Fibroblast of skin of right quadriceps (primary cell): ENCODE data around the gene UNC5A.

Experiments used
- DNase-seq: peaks from one replicate; pipeline ENCODE4 v3.0.0-alpha.2; 2013

UNC5A gene

DNA sequence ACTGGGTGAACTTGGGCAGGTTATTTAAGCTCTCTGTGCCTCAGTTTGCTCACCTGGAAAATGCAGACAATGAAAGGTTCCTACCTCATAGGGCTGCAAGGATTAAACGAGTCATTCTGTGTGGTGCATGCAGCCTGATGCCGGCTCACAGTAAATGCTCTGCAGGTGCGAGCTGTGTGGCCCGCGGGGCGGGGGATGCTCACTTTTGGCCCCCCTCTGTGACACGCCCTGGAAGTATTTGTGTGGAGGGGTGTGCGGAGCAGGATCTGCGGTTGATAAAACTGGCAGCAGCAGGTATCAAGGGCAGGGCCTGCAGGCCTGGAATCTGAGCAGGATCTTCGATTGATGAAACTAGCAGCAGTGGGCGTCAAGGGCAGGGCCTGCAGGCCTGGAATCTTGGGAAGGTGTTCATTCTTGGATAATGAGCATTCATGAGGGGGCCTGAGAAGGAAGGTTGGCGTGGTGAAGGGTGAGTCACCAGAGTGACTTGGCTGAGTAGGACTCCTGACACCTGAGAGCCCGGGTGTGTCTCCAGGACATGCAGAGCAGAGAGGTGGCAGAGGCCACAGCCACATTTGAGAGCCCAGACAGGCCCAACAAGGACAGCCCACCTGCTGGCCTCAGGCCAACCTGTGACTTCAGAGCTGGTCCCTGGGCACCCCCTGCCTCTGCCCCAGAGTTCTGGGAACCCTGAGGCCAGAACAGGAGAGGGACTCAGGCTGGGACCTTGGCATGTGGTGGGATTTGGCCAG is 11.9 kb downstream of the UNC5A start:
- DNase-seq: no peak

DNA sequence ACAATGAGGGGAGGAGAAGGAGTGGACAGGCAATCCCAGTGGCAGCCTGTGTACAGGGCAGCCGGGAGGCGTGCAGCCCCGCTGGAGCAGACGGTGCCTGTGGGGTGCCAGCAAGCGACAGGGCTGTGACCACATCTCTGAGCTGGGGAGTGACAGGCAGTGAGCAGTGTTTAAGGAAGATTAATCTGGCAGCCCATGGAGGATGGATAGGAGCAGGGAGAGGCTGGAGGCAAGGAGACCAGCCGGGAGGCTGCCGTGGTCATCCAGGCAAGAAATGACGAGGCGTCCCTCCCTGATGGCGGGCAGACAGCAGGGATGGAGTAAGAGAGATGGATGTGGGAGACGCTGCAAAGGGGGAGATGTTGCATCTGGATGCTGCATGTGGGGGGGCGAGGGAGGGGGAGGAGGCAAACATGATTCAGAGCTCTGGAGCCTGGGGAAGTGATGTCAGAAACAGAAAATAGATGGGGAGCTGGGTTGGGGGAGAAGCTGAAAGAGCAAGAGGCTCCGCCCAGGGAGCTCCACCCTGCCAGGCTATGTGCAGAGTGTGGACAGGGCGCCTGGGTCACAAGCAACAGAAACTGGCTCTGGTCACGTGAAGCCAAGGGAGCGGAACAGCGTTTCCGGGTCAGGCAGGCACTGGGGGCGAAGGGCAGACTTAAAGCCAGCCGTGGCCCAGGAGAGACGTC is 12.6 kb downstream of the UNC5A start:
- no peak for DNase-seq

DNA sequence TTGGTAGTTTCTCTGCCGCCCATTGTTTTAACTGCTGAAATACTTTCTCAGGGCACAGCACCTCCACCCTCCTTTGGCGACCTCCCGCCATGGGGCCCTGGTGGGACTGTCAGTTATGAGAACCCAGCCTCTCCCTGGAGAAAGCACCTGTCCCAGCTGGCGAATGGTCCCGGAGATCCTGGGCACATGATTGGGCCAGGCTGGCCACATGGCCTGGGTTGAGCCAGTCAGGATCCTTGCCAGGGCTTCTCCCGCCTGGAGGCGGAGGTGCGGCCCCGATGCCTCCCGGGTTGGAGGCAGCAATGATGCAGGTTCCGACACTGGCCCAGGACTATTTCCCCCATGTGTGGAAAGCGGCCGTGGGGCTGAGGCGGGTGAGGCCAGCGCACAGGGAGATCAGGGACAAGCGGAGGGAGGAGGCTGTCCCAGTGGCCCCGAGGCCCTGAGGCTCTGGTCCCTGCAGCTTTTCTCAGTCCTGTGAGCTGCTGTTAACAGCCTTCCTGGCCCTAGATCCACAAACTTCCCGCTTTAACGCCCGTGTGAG is 13.6 kb downstream of the UNC5A start:
- DNase-seq: no peak

DNA sequence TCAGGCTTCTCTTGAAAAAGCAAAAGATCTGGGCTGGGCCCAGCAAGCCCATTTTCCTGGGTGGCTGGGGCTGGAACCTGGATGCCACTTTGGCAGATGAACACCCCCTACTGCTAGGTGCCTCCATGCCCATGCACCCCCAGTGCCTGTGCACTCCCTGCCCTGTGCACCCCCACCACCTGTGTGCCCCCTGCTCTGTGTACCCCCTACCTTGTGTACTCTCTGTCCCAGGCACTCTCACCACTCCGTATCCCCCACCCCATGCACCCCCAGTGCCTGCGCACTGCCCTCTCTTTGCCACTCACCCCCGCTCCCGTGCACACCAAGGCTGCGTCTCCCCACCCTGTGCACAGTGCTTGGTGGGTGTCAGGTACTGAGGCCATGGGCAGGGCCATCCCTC is 14.2 kb downstream of the UNC5A start:
- no peak for DNase-seq

DNA sequence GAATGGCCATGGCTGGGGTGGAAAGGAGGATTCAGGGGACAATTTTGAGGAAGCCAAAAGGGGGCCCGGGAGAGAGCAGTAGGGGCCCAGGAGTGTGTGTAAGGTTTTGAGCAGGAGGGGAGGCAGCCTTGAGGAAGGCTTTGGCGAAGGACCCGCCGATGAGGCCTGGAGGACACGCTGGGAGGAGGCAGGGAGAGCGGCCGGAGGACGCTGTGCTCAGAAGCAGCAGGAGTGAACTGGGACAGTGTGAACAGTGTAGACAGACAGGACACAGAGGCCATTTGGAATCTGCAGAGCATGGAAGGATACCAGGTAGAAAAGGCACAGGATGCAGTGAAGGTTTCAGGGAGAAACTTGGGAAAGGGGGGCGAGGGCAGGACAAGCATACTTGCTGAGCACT is 14.9 kb downstream of the UNC5A start:
- no peak for DNase-seq

DNA sequence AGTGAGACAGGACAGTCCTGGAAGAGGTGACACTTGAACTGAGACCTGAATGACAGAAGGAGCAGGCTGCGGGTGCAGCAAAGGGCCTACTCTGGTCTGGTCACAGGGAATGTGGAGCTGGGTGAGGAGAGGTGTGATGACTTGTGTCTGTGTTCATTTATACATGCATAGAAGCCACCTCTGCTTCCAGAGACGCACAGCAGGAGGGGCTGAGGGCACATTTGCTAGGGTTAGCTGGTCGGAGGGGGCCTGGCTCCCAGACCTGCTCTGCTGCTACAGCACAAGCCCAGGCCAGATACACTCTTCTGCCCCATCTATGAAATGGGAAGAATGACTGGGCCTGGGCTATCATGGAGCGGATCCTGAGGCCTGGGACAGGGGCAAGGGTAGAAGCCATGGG is 15.6 kb downstream of the UNC5A start:
- no peak for DNase-seq

DNA sequence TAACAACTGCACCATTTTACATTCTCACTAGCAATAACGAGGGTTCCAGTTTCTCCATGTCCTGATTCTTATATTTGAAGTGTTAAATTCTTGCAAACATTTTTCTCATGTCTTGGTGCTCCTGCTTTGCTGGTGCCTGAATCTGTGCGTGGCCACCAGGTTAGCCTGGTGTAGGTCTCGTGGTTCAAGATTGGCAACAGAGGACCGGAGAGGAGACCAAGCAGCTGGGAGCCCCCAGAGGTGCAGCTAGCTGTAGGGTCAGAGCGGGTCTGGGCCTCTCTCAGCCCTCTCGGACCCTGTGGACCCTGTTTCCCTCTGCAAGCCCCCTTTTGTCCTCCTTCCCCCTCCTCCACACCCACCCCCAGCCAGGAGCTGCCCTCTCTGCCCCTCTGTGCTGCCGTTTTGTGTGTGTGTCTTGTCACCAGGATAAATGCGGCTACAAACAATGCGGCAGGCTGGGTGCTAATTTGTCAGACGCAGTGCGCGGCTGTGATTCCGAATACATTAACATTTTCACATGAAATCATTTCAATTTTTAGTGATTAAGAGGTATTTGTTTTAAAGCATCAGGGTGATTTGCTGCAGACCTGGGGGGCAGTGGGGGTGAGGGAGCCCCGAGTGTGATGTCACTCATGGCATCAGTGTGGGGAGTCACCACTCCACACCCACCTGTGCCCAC is 17.5 kb downstream of the UNC5A start:
- no peak for DNase-seq

DNA sequence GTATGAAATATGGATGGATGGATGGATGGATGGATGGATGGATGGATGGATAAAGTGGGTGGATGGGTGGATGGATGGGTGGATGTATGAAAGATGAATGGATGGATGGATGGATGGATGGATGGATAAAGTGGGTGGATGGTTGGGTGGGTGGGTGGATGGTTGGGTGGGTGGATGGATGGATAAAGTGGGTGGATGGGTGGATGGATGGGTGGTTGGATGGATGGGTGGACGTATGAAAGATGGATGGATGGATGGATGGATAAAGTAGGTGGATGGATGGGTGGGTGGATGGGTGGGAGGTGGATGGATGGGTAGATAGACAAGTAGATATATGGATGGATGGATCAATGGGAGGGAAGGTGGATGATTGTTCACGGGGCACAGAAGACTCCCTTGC is 19.0 kb downstream of the UNC5A start:
- DNase-seq: no peak

GRCh38 chr5:176830422-176830994 is 20.1 kb downstream of the UNC5A start:
- no peak for DNase-seq

GRCh38 chr5:176830995-176831423 is 20.6 kb downstream of the UNC5A start:
- no peak for DNase-seq

DNA sequence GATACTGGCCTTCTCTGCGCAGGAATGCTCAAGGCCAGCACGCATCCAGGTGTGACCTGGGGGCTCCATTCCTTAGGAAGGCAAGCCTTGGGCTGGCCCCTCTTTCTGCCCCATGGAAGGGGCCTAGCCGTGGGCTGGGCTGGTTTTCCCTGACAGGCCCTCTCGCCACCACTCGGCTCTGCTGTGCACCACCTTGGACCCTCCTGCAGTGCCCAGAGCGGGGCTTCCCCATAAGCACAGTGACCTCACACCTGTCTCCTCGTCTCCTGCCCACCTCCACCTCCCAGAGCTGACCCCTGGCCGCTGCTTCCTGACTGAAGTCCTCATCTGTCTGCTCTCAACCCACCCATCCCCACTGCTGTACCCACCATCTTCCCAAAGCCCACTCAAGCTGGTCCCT is 21.1 kb downstream of the UNC5A start:
- no peak for DNase-seq

GRCh38 chr5:176832162-176832561 is 21.8 kb downstream of the UNC5A start:
- DNase-seq: no peak

- no peak for DNase-seq
Measured at GRCh38 chr5:176833286-176833685, 22.9 kb downstream of the UNC5A start.

GRCh38 chr5:176835918-176836317 is 25.6 kb downstream of the UNC5A start:
- DNase-seq: no peak

DNA sequence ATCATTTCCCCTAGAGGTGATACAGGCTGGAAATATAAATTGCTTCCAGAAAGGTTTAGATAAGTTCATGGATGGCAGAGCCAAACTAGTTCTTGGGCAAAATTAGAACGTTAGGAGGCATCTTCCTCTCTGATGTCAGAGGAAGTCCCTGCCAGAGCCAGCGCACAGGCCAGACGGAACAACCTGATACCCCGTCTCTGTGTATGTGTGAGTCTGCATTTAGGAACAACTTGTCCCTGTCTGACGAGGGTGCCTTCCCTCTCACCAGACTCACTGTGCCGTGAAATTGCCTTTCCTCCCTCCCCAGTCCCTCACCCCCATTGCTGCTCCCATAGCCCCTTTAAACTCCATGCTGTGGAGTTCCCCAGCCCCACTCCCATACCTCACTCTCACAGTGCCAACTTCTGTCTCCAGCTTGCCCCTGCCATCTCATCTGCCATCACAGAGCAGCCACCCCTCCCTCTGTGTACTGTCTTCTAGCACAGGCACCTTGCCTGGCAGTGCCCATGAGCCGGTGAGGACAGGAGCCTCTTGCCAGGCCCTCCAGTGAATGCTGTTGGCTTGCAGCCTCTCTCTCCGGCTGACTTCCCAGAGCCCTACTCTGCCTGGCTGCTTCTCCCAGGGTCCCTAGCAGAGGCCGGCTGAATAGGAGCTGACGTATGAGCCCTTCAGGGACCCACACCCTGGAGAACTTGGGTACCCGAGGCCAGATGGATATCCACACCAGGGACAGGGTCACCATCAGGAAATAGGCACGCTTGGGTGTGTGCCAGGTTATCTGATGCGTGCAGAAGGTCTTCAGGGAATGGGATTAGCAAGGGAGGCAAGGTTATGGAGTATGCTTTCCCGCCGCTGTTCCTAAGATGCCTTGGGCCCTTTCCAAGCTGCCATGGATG is 26.7 kb downstream of the UNC5A start:
- no peak for DNase-seq

DNA sequence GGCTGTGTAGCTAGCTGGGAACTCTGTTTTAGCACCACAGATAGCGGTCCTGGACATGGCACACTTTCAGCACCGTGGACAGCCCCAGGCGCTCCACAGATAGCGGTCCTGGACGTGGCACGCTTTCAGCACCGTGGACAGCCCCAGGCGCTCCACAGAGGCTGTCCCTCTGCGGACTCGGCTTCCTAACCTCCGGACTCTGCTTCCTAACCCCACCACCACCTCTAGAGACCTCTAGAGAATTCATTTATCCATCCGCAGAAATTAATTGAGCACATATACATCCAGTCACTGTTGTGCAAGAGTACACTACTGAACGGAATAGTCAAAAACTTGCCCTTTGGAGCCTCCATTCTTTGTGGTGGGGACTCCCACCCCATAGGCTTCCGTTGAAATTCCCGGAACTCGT is 27.4 kb downstream of the UNC5A start:
- peak; percentile 81 for DNase-seq

DNA sequence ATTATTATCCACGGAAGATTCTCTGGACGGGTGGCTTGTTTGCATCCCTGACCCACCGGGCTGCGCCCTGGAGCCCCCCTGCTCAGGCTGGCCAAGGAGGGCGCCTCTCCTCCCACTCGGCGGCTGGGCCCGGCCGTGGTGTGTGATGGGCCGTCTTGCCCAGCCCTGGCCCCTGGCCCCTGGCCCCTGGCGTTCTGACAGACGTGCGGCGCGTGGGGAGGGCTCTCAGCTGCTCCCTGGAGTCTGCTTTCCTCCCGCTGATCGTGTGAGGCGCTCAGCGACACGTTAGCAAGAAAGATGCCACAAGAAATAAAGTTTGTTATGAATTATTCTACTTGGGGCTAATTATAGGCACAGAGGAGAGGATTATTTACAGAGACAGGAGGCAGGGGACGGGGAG is 33.3 kb downstream of the UNC5A start:
- DNase-seq: no peak

- DNase-seq: no peak
Measured at GRCh38 chr5:176844281-176844680, 33.9 kb downstream of the UNC5A start.

GRCh38 chr5:176844706-176845391 is 34.5 kb downstream of the UNC5A start:
- no peak for DNase-seq

GRCh38 chr5:176845392-176845713 is 35.0 kb downstream of the UNC5A start:
- DNase-seq: no peak

DNA sequence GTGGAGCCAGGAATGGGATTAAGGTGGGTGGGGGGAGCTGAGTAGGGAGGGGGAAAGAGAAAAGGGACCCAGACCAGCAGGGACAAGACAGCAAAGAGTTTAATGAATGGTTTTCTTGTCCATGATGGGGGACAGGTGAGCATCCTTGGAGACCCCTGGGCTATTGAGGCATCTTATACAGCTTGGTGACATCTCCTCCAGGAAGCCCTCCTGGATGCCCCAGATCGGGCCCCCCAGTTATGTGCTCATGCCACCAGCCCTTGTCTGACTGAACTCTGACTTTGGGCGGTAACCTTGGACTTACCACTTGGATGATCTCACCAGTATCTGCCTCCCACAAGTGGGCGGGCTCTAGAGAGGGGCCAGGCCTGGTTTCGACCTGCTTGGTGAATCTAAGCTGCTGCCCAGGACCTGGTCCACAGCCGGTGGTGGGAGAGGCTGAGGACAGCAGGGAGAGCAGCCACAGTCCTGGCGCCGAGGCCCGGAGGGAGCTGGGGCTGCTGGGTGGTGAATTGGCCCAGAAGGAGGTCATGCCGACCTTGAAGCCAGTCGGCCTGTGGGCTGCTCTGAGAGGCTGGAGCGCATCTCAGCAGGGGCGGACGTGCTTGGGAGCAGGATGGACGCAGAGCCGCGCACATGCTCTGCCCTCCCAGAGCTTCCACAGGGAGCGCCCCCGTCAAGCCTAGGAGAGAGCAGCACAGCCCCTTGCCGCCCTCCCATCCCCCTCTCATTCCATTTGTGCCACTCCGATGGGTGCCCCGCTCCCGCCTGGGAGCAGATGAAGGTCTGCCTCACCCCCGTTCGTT is 36.2 kb downstream of the UNC5A start:
- no peak for DNase-seq
